ENCODE data around the gene SAXO1. TPM values are rescaled to one million over a fixed set of nuclear protein-coding genes. Genes with fewer than 3 reads are reported as not detected.

The SAXO1 gene
- total and polyA plus RNA-seq, 2 donors from 2014 or later = 0.35 TPM; not detected in 1

DNA sequence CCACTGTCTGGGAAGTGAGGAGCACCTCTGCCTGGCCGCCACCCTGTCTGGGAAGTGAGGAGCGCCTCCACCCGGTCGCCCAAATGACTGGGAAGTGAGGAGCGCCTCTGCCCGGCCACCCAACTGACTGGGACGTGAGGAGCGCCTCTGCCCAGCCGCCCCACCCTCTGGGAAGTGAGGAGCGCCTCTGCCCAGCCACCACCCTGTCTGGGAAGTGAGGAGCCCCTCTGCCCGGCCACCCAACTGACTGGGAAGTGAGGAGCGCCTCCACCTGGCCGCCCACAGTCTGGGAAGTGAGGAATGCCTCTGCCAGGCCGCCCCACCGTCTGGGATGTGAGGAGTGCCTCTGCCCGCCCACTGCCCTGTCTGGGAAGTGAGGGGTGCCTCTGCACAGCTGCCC is 32.9 kb downstream of the SAXO1 start:
- TF ChIP-seq, protein P1, sequence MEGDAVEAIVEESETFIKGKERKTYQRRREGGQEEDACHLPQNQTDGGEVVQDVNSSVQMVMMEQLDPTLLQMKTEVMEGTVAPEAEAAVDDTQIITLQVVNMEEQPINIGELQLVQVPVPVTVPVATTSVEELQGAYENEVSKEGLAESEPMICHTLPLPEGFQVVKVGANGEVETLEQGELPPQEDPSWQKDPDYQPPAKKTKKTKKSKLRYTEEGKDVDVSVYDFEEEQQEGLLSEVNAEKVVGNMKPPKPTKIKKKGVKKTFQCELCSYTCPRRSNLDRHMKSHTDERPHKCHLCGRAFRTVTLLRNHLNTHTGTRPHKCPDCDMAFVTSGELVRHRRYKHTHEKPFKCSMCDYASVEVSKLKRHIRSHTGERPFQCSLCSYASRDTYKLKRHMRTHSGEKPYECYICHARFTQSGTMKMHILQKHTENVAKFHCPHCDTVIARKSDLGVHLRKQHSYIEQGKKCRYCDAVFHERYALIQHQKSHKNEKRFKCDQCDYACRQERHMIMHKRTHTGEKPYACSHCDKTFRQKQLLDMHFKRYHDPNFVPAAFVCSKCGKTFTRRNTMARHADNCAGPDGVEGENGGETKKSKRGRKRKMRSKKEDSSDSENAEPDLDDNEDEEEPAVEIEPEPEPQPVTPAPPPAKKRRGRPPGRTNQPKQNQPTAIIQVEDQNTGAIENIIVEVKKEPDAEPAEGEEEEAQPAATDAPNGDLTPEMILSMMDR (IDR thresholded peaks at IDR 0.05; ENCODE audit: borderline replicate concordance, extremely low read depth, insufficient read depth) = no peak
- intact Hi-C loops (cut with DNase I) = no loop called here
- H3K4me1 ChIP-seq (ENCODE audit: control insufficient read depth in 2 of 3, insufficient read depth in 2 of 3, low read depth in 1 of 3, low read length in 3 of 3) = no peaks in the 10 kb centered on the region
- no peak overlapping the region for H3K4me3 ChIP-seq (ENCODE audit: low read length in 3 of 3)
- H3K9ac ChIP-seq (ENCODE audit: low read length in 3 of 3) = no peak overlapping the region
- DNase-seq = peak in 1 of 5 donors; percentile 66
- no peaks in the 10 kb centered on the region for H3K27me3 ChIP-seq (ENCODE audit: control insufficient read depth, insufficient read depth, low read length)
- H3K9me3 ChIP-seq (ENCODE audit: control insufficient read depth in 2 of 3, insufficient read depth in 1 of 3, low read length in 3 of 3) = no peaks in the 10 kb centered on the region
- H3K27ac ChIP-seq (ENCODE audit: low read depth in 2 of 2, low read length in 2 of 2) = no peak overlapping the region
- FAIRE-seq = no peak
- no peaks in the 10 kb centered on the region for H3K36me3 ChIP-seq (ENCODE audit: control insufficient read depth in 2 of 3, insufficient read depth in 3 of 3, low read length in 3 of 3)

DNA sequence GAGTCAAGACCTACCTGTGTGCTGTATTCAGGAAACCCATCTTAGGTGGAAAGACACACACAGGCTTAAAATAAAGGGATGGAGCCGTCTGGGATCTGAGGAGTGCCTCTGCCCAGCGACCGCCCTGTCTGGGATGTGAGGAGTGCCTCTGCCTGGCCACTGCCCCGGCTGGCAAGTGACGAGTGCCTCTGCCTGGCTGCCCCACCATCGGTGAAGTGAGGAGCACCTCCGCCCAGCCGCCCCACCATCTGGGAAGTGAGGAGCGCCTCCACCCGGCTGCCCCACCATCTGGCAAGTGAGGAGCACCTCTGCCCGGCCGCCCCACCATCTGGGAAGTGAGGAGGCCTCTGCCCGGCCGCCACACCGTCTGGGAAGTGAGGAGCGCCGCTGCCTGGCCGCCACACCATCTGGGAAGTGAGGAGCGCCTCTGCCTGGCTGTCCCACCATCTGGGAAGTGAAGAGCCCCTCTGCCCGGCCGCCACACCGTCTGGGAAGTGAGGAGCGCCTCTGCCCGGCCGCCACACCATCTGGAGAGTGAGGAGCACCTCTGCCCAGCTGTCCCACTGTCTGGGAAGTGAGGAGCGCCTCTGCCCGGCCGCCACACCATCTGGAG is 33.7 kb downstream of the SAXO1 start:
- DNase-seq (peak in 1 of 5 donors; percentile 60), FAIRE-seq (no peak)
- Histone ChIP-seq H3K27ac (ENCODE audit: low read depth in 2 of 2, low read length in 2 of 2) (no peak overlapping the region), H3K27me3 (ENCODE audit: control insufficient read depth, insufficient read depth, low read length) (no peaks in the 10 kb centered on the region), H3K4me1 (ENCODE audit: control insufficient read depth in 2 of 3, insufficient read depth in 2 of 3, low read depth in 1 of 3, low read length in 3 of 3) (no peaks in the 10 kb centered on the region), H3K36me3 (ENCODE audit: control insufficient read depth in 2 of 3, insufficient read depth in 3 of 3, low read length in 3 of 3) (no peaks in the 10 kb centered on the region), H3K9me3 (ENCODE audit: control insufficient read depth in 2 of 3, insufficient read depth in 1 of 3, low read length in 3 of 3) (no peaks in the 10 kb centered on the region), H3K9ac (ENCODE audit: low read length in 3 of 3) (no peak overlapping the region), H3K4me3 (ENCODE audit: low read length in 3 of 3) (no peak overlapping the region)
- TF ChIP-seq, protein P1 (IDR thresholded peaks at IDR 0.05; ENCODE audit: borderline replicate concordance, extremely low read depth, insufficient read depth) = no peak
- intact Hi-C loops (cut with DNase I) = no loop called here

DNA sequence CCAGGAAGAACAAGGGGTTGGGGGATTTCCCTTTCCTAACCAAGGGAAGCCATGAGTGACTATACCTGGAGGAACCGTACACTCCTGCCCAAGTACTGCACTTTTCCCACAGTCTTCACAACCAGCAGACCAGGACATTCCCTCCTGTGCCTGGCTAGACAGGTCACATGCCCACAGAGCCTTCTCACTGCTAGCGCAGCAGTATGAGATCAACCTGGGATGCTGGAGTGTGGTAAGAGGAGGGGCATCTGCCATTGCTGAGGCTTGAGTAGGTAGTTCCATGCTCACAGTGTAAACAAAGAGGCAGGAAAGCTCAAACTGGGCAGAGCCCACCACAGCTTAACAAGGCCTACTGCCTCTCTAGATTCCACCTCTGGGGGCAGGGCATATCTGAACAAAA is 35.9 kb downstream of the SAXO1 start:
- FAIRE-seq (no peak), DNase-seq (no peak)
- intact Hi-C loops (cut with DNase I) = no loop called here
- H3K36me3 ChIP-seq (ENCODE audit: control insufficient read depth in 2 of 3, insufficient read depth in 3 of 3, low read length in 3 of 3) = no peaks in the 10 kb centered on the region
- no peaks in the 10 kb centered on the region for H3K4me1 ChIP-seq (ENCODE audit: control insufficient read depth in 2 of 3, insufficient read depth in 2 of 3, low read depth in 1 of 3, low read length in 3 of 3)
- no peak overlapping the region for H3K27ac ChIP-seq (ENCODE audit: low read depth in 2 of 2, low read length in 2 of 2)
- no peaks in the 10 kb centered on the region for H3K27me3 ChIP-seq (ENCODE audit: control insufficient read depth, insufficient read depth, low read length)
- no peaks in the 10 kb centered on the region for H3K9me3 ChIP-seq (ENCODE audit: control insufficient read depth in 2 of 3, insufficient read depth in 1 of 3, low read length in 3 of 3)
- no peak overlapping the region for H3K9ac ChIP-seq (ENCODE audit: low read length in 3 of 3)
- no peak overlapping the region for H3K4me3 ChIP-seq (ENCODE audit: low read length in 3 of 3)
- TF ChIP-seq, protein P1 (IDR thresholded peaks at IDR 0.05; ENCODE audit: borderline replicate concordance, extremely low read depth, insufficient read depth) = no peak

DNA sequence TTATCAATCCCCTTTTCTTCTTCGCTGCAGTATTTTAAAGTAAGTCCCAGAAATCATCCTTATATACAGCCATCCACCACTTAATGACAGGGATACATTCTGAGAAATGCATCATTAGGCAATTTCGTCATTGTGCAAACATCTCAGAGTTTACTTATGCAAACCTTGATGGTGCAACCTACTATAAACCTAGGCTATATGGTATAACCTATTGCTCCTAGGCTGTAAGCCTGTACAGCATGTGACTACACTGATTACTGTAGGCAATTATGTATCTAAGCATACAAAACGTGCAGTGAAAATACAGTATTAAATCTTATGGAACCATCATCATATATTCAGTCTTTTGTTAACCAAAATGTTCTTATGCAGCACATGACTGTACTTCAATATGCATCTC is 36.8 kb downstream of the SAXO1 start:
- FAIRE-seq (no peak), DNase-seq (no peak)
- H3K4me3 ChIP-seq (ENCODE audit: low read length in 3 of 3) = no peak overlapping the region
- H3K27ac ChIP-seq (ENCODE audit: low read depth in 2 of 2, low read length in 2 of 2) = no peak overlapping the region
- no peak overlapping the region for H3K9ac ChIP-seq (ENCODE audit: low read length in 3 of 3)
- H3K4me1 ChIP-seq (ENCODE audit: control insufficient read depth in 2 of 3, insufficient read depth in 2 of 3, low read depth in 1 of 3, low read length in 3 of 3) = no peaks in the 10 kb centered on the region
- TF ChIP-seq, protein P1 (IDR thresholded peaks at IDR 0.05; ENCODE audit: borderline replicate concordance, extremely low read depth, insufficient read depth) = no peak
- no peaks in the 10 kb centered on the region for H3K9me3 ChIP-seq (ENCODE audit: control insufficient read depth in 2 of 3, insufficient read depth in 1 of 3, low read length in 3 of 3)
- H3K27me3 ChIP-seq (ENCODE audit: control insufficient read depth, insufficient read depth, low read length) = no peaks in the 10 kb centered on the region
- no peaks in the 10 kb centered on the region for H3K36me3 ChIP-seq (ENCODE audit: control insufficient read depth in 2 of 3, insufficient read depth in 3 of 3, low read length in 3 of 3)
- intact Hi-C loops (cut with DNase I) = no loop called here
